H9 (cell line): ENCODE results near the gene RAD18. TPM values are rescaled to one million over a fixed set of nuclear protein-coding genes. Genes with fewer than 3 reads are reported as not detected.

ENCODE experiments used
- DNase-seq: peaks from one replicate; pipeline ENCODE4 v3.0.0-alpha.2; 2017
- H2AFZ ChIP-seq: one replicate; pipeline ENCODE4 v1.6.1; 2013; ENCODE audit warnings: mild to moderate bottlenecking, low read length, control low read depth, moderate library complexity
- H2AK5ac ChIP-seq: 2 replicates; pipeline ENCODE4 v1.6.1; 2013; ENCODE audit warnings: low read length, control low read depth, mixed read lengths; ENCODE audit not compliant: insufficient read length
- H2BK120ac ChIP-seq: one replicate; pipeline ENCODE4 v1.6.1; 2013; ENCODE audit warnings: low read depth, mild to moderate bottlenecking, low read length, control low read depth, inconsistent platforms; ENCODE audit not compliant: poor library complexity, severe bottlenecking
- H2BK12ac ChIP-seq: 2 replicates; pipeline ENCODE4 v1.6.1; 2013; ENCODE audit warnings: low read length, control low read depth, mixed read lengths, low read depth; ENCODE audit not compliant: insufficient read length
- H2BK15ac ChIP-seq: 2 replicates; pipeline ENCODE4 v1.6.1; 2013; ENCODE audit warnings: low read depth, low read length, control low read depth
- H2BK20ac ChIP-seq: one replicate; pipeline ENCODE4 v1.6.1; 2013; ENCODE audit warnings: low read depth, mild to moderate bottlenecking, low read length, control low read depth, inconsistent platforms; ENCODE audit not compliant: poor library complexity, severe bottlenecking
- H2BK5ac ChIP-seq: 2 replicates; pipeline ENCODE4 v1.6.1; 2013; ENCODE audit warnings: low read length, control low read depth, mixed read lengths; ENCODE audit not compliant: insufficient read length
- H3K14ac ChIP-seq: 2 replicates; pipeline ENCODE4 v1.6.1; 2013; ENCODE audit warnings: low read length, control low read depth; ENCODE audit not compliant: insufficient read depth
- H3K18ac ChIP-seq: 2 replicates; pipeline ENCODE4 v1.6.1; 2013; ENCODE audit warnings: low read depth, mild to moderate bottlenecking, mixed read lengths, low read length, control low read depth; ENCODE audit not compliant: insufficient read length
- H3K23ac ChIP-seq: 2 replicates; pipeline ENCODE4 v1.6.1; 2013; ENCODE audit warnings: low read length, control low read depth, mixed read lengths, low read depth; ENCODE audit not compliant: insufficient read length
- H3K23me2 ChIP-seq: 2 replicates; pipeline ENCODE4 v1.6.1; 2013; ENCODE audit warnings: low read depth, mild to moderate bottlenecking, mixed read lengths, low read length, control low read depth; ENCODE audit not compliant: insufficient read length, poor library complexity, severe bottlenecking
- H3K27ac ChIP-seq: 2 replicates; pipeline ENCODE4 v1.5.1; 2013; ENCODE audit warnings: low read length, control low read depth, mixed read lengths, low read depth; ENCODE audit not compliant: insufficient read length
- H3K27me3 ChIP-seq: 2 replicates; pipeline ENCODE4 v1.6.1; 2013; ENCODE audit warnings: low read length, control low read depth, inconsistent platforms; ENCODE audit not compliant: insufficient read depth
- H3K4ac ChIP-seq: 2 replicates; pipeline ENCODE4 v1.6.1; 2013; ENCODE audit warnings: low read depth, mild to moderate bottlenecking, control low read depth, inconsistent platforms, low read length, moderate library complexity
- H3K4me1 ChIP-seq: 2 replicates; pipeline ENCODE4 v1.6.1; 2013; ENCODE audit warnings: low read length, control low read depth, inconsistent platforms; ENCODE audit not compliant: insufficient read depth
- H3K4me2 ChIP-seq: 2 replicates; pipeline ENCODE4 v1.6.1; 2013; ENCODE audit warnings: low read length, control low read depth, mixed read lengths; ENCODE audit not compliant: insufficient read length, insufficient read depth
- H3K56ac ChIP-seq: 2 replicates; pipeline ENCODE4 v1.6.1; 2013; ENCODE audit warnings: low read depth, mild to moderate bottlenecking, mixed read lengths, low read length, control low read depth; ENCODE audit not compliant: insufficient read length
- H3K79me1 ChIP-seq: 2 replicates; pipeline ENCODE4 v1.6.1; 2013; ENCODE audit warnings: low read depth, mild to moderate bottlenecking, moderate library complexity, low read length, control low read depth, inconsistent platforms; ENCODE audit not compliant: insufficient read depth, poor library complexity, severe bottlenecking
- H3K79me2 ChIP-seq: 2 replicates; pipeline ENCODE4 v1.6.1; 2013; ENCODE audit warnings: low read length, control low read depth, inconsistent platforms; ENCODE audit not compliant: insufficient read depth
- H3K9ac ChIP-seq: 2 replicates; pipeline ENCODE4 v1.6.1; 2013; ENCODE audit warnings: low read length, control low read depth, mixed read lengths; ENCODE audit not compliant: insufficient read length; ENCODE audit errors: extremely low read depth
- H3K9me3 ChIP-seq: one replicate; pipeline ENCODE4 v1.6.1; 2013; ENCODE audit warnings: low read depth, low read length, inconsistent platforms; ENCODE audit not compliant: control insufficient read depth
- H3T11ph ChIP-seq: one replicate; pipeline ENCODE4 v1.6.1; 2013; ENCODE audit warnings: mild to moderate bottlenecking, low read length, control low read depth, inconsistent platforms
- H4K20me1 ChIP-seq: one replicate; pipeline ENCODE4 v1.6.1; 2013; ENCODE audit not compliant: control insufficient read depth, insufficient read length, insufficient read depth
- H4K5ac ChIP-seq: 2 replicates; pipeline ENCODE4 v1.6.1; 2013; ENCODE audit warnings: low read depth, mild to moderate bottlenecking, mixed read lengths, low read length, control low read depth; ENCODE audit not compliant: insufficient read length
- H4K8ac ChIP-seq: replicated peaks from 2 replicates; pipeline ENCODE4 v1.6.1; 2013; ENCODE audit warnings: low read length, control low read depth, mixed read lengths, low read depth; ENCODE audit not compliant: insufficient read length
- H4K91ac ChIP-seq: 2 replicates; pipeline ENCODE4 v1.6.1; 2013; ENCODE audit warnings: low read depth, mild to moderate bottlenecking, moderate library complexity, mixed read lengths, low read length, control low read depth; ENCODE audit not compliant: insufficient read length
- H3K27ac Mint-ChIP-seq, 3 experiments: 2 replicates in 2 of 3; 3 replicates in 1 of 3; pipeline ENCODE4 v1.8.0; 2020 to 2021; ENCODE audit warnings: mixed read lengths in 3 of 3, mild to moderate bottlenecking in 1 of 3, moderate library complexity in 1 of 3
- H3K27me3 Mint-ChIP-seq: 2 replicates; pipeline ENCODE4 v1.8.0; 2021; ENCODE audit warnings: low read depth, mild to moderate bottlenecking, moderate library complexity, mixed read lengths
- H3K36me3 Mint-ChIP-seq, 3 experiments: 2 replicates in 2 of 3; 3 replicates in 1 of 3; pipeline ENCODE4 v1.8.0; 2020 to 2021; ENCODE audit warnings: low read depth in 3 of 3, mixed read lengths in 3 of 3; ENCODE audit not compliant: insufficient read depth in 1 of 3
- H3K4me1 Mint-ChIP-seq, 2 experiments: 2 replicates each; pipeline ENCODE4 v1.8.0; 2020; ENCODE audit warnings: mixed read lengths in 2 of 2
- H3K4me3 Mint-ChIP-seq, 2 experiments: 2 replicates in 1 of 2; 3 replicates in 1 of 2; pipeline ENCODE4 v1.8.0; 2020 to 2021; ENCODE audit warnings: mild to moderate bottlenecking in 2 of 2, mixed read lengths in 2 of 2, moderate library complexity in 1 of 2
- H3K9me3 Mint-ChIP-seq, 2 experiments: 2 replicates in 1 of 2; 3 replicates in 1 of 2; pipeline ENCODE4 v1.8.0; 2020; ENCODE audit warnings: mild to moderate bottlenecking in 2 of 2, mixed read lengths in 2 of 2, moderate library complexity in 1 of 2
- WGBS: extraction: QIAGEN DNeasy Blood & Tissue Kit; methylation state at CpG from one replicate; pipeline ENCODE4 v1.1.7; 2013; ENCODE audit warnings: missing lambda C conversion rate, low lambda C conversion rate, mixed read lengths; ENCODE audit not compliant: insufficient read length; ENCODE audit errors: extremely low coverage; 5-methylcytosine and 5-hydroxymethylcytosine counted together
- total RNA-seq: library from RNA; stranded (reverse); gene quantifications from 2 replicates; pipeline ENCODE4 v1.2.1, GENCODE V29; 2021
- TF ChIP-seq, protein P1 (sequence below): fragments of 200-600 bp; sonication (generic); conservative IDR thresholded peaks from 3 replicates; pipeline ENCODE4 v1.8.0; 2021; ENCODE audit warnings: antibody characterized with exemption, mild to moderate bottlenecking

RAD18 gene
- total RNA-seq, 1 experiment from 2014 or later = 27.8 TPM

DNA sequence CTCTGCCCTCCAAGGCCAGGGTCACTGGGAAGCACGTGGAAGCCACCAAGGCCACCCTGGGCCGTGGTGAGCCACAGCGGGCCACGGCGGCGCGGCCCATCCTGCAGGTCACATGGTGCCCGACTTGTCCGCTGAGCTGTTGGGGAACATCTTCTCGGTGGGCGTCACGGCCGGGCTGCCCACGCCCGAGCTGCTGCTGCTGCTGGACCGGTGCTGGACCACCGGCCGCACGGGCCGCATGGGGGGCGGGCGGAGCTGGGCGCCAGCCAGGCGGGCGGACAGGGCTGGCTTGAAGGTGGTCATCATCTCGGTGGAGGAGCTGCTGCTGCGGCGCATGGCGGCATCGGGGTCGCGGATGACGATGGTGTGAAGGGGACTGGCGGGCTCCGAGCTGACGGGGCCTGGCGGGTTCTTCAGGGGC is 22.1 kb upstream of the RAD18 start:
- no peaks in the 10 kb centered on the region for H3K9me3 ChIP-seq
- no peak overlapping the region for H2AFZ ChIP-seq
- H3K79me2 ChIP-seq = no peaks in the 10 kb centered on the region
- no peak overlapping the region for H2AK5ac ChIP-seq
- no peak overlapping the region for H2BK5ac ChIP-seq
- no peaks in the 10 kb centered on the region for H3K4me1 ChIP-seq
- Mint-ChIP-seq H3K4me1 (peaks cover 5 to 6% of the 10 kb centered on the region in 2 experiments), H3K9me3 (no peaks in the 10 kb centered on the region), H3K27ac (no peak overlapping the region), H3K4me3 (no peak overlapping the region), H3K36me3 (no peaks in the 10 kb centered on the region), H3K27me3 (peaks cover 11% of the 10 kb centered on the region)
- H3T11ph ChIP-seq = no peak overlapping the region
- H3K4me2 ChIP-seq = no peak overlapping the region
- H3K4ac ChIP-seq = no peak overlapping the region
- H4K8ac ChIP-seq = no peak overlapping the region
- no peak overlapping the region for H3K23ac ChIP-seq
- no peak overlapping the region for H3K56ac ChIP-seq
- no peak overlapping the region for H3K27ac ChIP-seq
- no peak overlapping the region for H4K5ac ChIP-seq
- no peaks in the 10 kb centered on the region for H4K20me1 ChIP-seq
- H3K18ac ChIP-seq = no peak overlapping the region
- no peak overlapping the region for H2BK20ac ChIP-seq
- no peak overlapping the region for H3K9ac ChIP-seq
- no peak overlapping the region for H2BK120ac ChIP-seq
- no peaks in the 10 kb centered on the region for H3K79me1 ChIP-seq
- H2BK12ac ChIP-seq = no peak overlapping the region
- no peak overlapping the region; the same call in 1 of the 2 replicates for H3K14ac ChIP-seq
- WGBS = no CpG with 5 or more reads among the region's 37 CpGs
- TF ChIP-seq, protein P1, sequence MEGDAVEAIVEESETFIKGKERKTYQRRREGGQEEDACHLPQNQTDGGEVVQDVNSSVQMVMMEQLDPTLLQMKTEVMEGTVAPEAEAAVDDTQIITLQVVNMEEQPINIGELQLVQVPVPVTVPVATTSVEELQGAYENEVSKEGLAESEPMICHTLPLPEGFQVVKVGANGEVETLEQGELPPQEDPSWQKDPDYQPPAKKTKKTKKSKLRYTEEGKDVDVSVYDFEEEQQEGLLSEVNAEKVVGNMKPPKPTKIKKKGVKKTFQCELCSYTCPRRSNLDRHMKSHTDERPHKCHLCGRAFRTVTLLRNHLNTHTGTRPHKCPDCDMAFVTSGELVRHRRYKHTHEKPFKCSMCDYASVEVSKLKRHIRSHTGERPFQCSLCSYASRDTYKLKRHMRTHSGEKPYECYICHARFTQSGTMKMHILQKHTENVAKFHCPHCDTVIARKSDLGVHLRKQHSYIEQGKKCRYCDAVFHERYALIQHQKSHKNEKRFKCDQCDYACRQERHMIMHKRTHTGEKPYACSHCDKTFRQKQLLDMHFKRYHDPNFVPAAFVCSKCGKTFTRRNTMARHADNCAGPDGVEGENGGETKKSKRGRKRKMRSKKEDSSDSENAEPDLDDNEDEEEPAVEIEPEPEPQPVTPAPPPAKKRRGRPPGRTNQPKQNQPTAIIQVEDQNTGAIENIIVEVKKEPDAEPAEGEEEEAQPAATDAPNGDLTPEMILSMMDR = no peak
- no peak overlapping the region for H2BK15ac ChIP-seq
- no peaks in the 10 kb centered on the region for H3K27me3 ChIP-seq
- DNase-seq = no peak
- H4K91ac ChIP-seq = no peak overlapping the region
- no peaks in the 10 kb centered on the region for H3K23me2 ChIP-seq
